Nephron progenitor cell (in vitro differentiated cells): ENCODE measurements around the gene RASGRP2.
A peak's percentile ranks its signal among the peaks of the same experiment; 100 is the strongest.

Source experiments
- DNase-seq: peaks from one replicate; pipeline ENCODE4 v3.0.0; 2021
- H3K27ac Mint-ChIP-seq: 2 replicates; pipeline ENCODE4 v1.8.0; 2021; ENCODE audit warnings: mild to moderate bottlenecking, moderate library complexity, mixed read lengths
- H3K27me3 Mint-ChIP-seq: 2 replicates; pipeline ENCODE4 v1.8.0; 2021; ENCODE audit warnings: mild to moderate bottlenecking, low read depth, mixed read lengths; ENCODE audit not compliant: poor library complexity
- H3K36me3 Mint-ChIP-seq: 2 replicates; pipeline ENCODE4 v1.8.0; 2021; ENCODE audit warnings: low read depth, mixed read lengths
- H3K4me1 Mint-ChIP-seq: 2 replicates; pipeline ENCODE4 v1.8.0; 2021; ENCODE audit warnings: mixed read lengths
- H3K4me3 Mint-ChIP-seq: 2 replicates; pipeline ENCODE4 v1.8.0; 2021; ENCODE audit warnings: mild to moderate bottlenecking, moderate library complexity, mixed read lengths
- H3K9me3 Mint-ChIP-seq: 2 replicates; pipeline ENCODE4 v1.8.0; 2021; ENCODE audit warnings: mild to moderate bottlenecking, moderate library complexity, mixed read lengths
- CTCF ChIP-seq: fragments of 200-600 bp; sonication (generic); IDR thresholded peaks from 2 replicates; pipeline ENCODE4 v1.5.0; 2021; ENCODE audit warnings: antibody characterized with exemption

RASGRP2 gene

GRCh38 chr11:64694821-64695365 lies 49.0 kb downstream of the RASGRP2 start:
- peaks cover 56% of the 10 kb centered on the region for H3K4me1 Mint-ChIP-seq
- H3K27me3 Mint-ChIP-seq: peaks cover 70% of the 10 kb centered on the region
- peak; percentile 74 for DNase-seq
- no peaks in the 10 kb centered on the region for H3K9me3 Mint-ChIP-seq
- no peak for TF ChIP-seq CTCF
- H3K27ac Mint-ChIP-seq: no peak overlapping the region
- H3K4me3 Mint-ChIP-seq: peak overlapping the region; percentile 33
- no peaks in the 10 kb centered on the region for H3K36me3 Mint-ChIP-seq

- no peak for DNase-seq
- H3K36me3 Mint-ChIP-seq: no peaks in the 10 kb centered on the region
- no peaks in the 10 kb centered on the region for H3K9me3 Mint-ChIP-seq
- TF ChIP-seq CTCF: no peak
- no peak overlapping the region for H3K27ac Mint-ChIP-seq
- H3K27me3 Mint-ChIP-seq: peaks cover 74% of the 10 kb centered on the region
- H3K4me1 Mint-ChIP-seq: peaks cover 62% of the 10 kb centered on the region
- H3K4me3 Mint-ChIP-seq: peak overlapping the region; percentile 33
Measured at GRCh38 chr11:64694026-64694755, 49.8 kb downstream of the RASGRP2 start.

GRCh38 chr11:64692764-64693331 lies 51.1 kb downstream of the RASGRP2 start:
- TF ChIP-seq CTCF: no peak
- H3K27ac Mint-ChIP-seq: no peak overlapping the region
- H3K4me3 Mint-ChIP-seq: peak overlapping the region; percentile 19
- DNase-seq: no peak
- peaks cover 75% of the 10 kb centered on the region for H3K4me1 Mint-ChIP-seq
- peaks cover 68% of the 10 kb centered on the region for H3K27me3 Mint-ChIP-seq
- no peaks in the 10 kb centered on the region for H3K9me3 Mint-ChIP-seq
- H3K36me3 Mint-ChIP-seq: no peaks in the 10 kb centered on the region

- H3K27me3 Mint-ChIP-seq: peaks cover 66% of the 10 kb centered on the region
- H3K4me1 Mint-ChIP-seq: peaks cover 80% of the 10 kb centered on the region
- no peak for DNase-seq
- no peak for TF ChIP-seq CTCF
- no peak overlapping the region for H3K4me3 Mint-ChIP-seq
- no peak overlapping the region for H3K27ac Mint-ChIP-seq
- H3K9me3 Mint-ChIP-seq: no peaks in the 10 kb centered on the region
- H3K36me3 Mint-ChIP-seq: no peaks in the 10 kb centered on the region
Measured at GRCh38 chr11:64691543-64691942, 52.4 kb downstream of the RASGRP2 start.

DNA sequence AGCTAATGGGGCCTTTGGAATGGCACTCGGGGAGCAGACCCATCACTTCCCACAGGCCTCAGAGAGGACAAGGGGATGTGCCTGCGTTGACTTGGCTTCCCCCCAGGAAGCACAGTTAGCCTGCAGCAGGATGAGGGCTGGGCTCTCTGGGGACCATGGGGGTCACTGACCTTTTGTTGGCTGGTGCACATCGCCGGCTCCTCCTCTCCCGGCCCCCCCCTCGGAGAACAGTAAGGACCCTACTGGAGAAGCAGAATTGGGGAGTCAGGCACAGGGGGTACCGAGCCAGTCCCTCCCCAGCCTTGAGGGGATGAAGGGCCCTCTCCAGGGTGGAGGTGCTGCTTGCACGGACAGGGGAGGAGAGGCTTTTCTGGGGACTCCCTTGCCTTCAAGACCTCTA lies 53.7 kb downstream of the RASGRP2 start:
- no peaks in the 10 kb centered on the region for H3K9me3 Mint-ChIP-seq
- peaks cover 67% of the 10 kb centered on the region for H3K4me1 Mint-ChIP-seq
- no peaks in the 10 kb centered on the region for H3K36me3 Mint-ChIP-seq
- peaks cover 60% of the 10 kb centered on the region for H3K27me3 Mint-ChIP-seq
- no peak for TF ChIP-seq CTCF
- DNase-seq: peak; percentile 44
- no peak overlapping the region for H3K4me3 Mint-ChIP-seq
- no peak overlapping the region for H3K27ac Mint-ChIP-seq
